Naive thymus-derived CD4-positive, alpha-beta T cell (primary cell): ENCODE data around the gene ABHD11. TPM values are rescaled to one million over a fixed set of nuclear protein-coding genes. Genes with fewer than 3 reads are reported as not detected.
A peak's percentile ranks its signal among the peaks of the same experiment; 100 is the strongest.

Source experiments
- ATAC-seq: fragments of 150-1000 bp; cut with Tn5 transposase; 2 replicates; pipeline ENCODE4 v1.10.0; 2021; ENCODE audit warnings: mild to moderate bottlenecking, moderate library complexity
- CTCF ChIA-PET: fragments of 350-600 bp; sonication (Branson Sonifier 250); formaldehyde crosslinking; loops from one replicate; lab custom pipeline; 2021; ENCODE audit warnings: antibody characterized with exemption; lab: Charles Lee
- POLR2A ChIA-PET: fragments of 350-600 bp; sonication (Branson Sonifier 250); formaldehyde crosslinking; loops from one replicate; lab custom pipeline; 2021; ENCODE audit warnings: antibody characterized with exemption, inconsistent platforms; lab: Charles Lee
- DNase-seq, 9 donors: peaks; one replicate each; pipeline versions ENCODE4 v3.0.0 to v3.0.0-alpha.2; 2020 to 2022; ENCODE audit warnings: mixed read lengths in 1 of 9
- H3K27ac ChIP-seq: one replicate; pipeline ENCODE4 v1.7.0; 2013; ENCODE audit warnings: mild to moderate bottlenecking, low read depth, low read length, moderate library complexity
- H3K27me3 ChIP-seq, 2 donors: one replicate each; pipeline ENCODE4 v1.7.0; 2013; ENCODE audit warnings: low read length in 2 of 2, mild to moderate bottlenecking in 2 of 2, moderate library complexity in 2 of 2; ENCODE audit not compliant: control insufficient read depth in 2 of 2, insufficient read depth in 2 of 2
- H3K36me3 ChIP-seq, 3 experiments: 1 replicate in 2 of 3; 2 replicates in 1 of 3; pipeline ENCODE4 v1.7.0; 2013; ENCODE audit warnings: low read length in 3 of 3, mild to moderate bottlenecking in 3 of 3, moderate library complexity in 1 of 3; ENCODE audit not compliant: insufficient read depth in 3 of 3, control insufficient read depth in 2 of 3
- H3K4me1 ChIP-seq, 2 donors: one replicate each; pipeline ENCODE4 v1.7.0; 2013; ENCODE audit warnings: low read length in 2 of 2, mild to moderate bottlenecking in 2 of 2, moderate library complexity in 1 of 2; ENCODE audit not compliant: control insufficient read depth in 2 of 2, insufficient read depth in 2 of 2
- H3K4me3 ChIP-seq: 2 replicates; pipeline ENCODE4 v1.7.0; 2013; ENCODE audit warnings: mild to moderate bottlenecking, low read length
- H3K9me3 ChIP-seq, 3 experiments: 1 replicate in 2 of 3; 2 replicates in 1 of 3; pipeline ENCODE4 v1.7.0; 2013; ENCODE audit warnings: low read length in 3 of 3; ENCODE audit not compliant: control insufficient read depth in 2 of 3
- H3K27ac Mint-ChIP-seq, 9 donors: one replicate each; pipeline ENCODE4 v1.8.0; 2020 to 2022; ENCODE audit warnings: mixed read lengths in 9 of 9, mild to moderate bottlenecking in 8 of 9, moderate library complexity in 5 of 9, inconsistent platforms in 2 of 9
- H3K27me3 Mint-ChIP-seq, 5 donors: one replicate each; pipeline ENCODE4 v1.8.0; 2021 to 2022; ENCODE audit warnings: mixed read lengths in 5 of 5, mild to moderate bottlenecking in 1 of 5
- H3K36me3 Mint-ChIP-seq, 5 donors: one replicate each; pipeline ENCODE4 v1.8.0; 2020 to 2022; ENCODE audit warnings: mixed read lengths in 5 of 5, mild to moderate bottlenecking in 3 of 5, inconsistent platforms in 1 of 5
- H3K4me1 Mint-ChIP-seq, 7 donors: one replicate each; pipeline ENCODE4 v1.8.0; 2020 to 2022; ENCODE audit warnings: mixed read lengths in 7 of 7, mild to moderate bottlenecking in 3 of 7, inconsistent platforms in 1 of 7
- H3K4me3 Mint-ChIP-seq, 10 donors: one replicate each; pipeline ENCODE4 v1.8.0; 2020 to 2022; ENCODE audit warnings: mild to moderate bottlenecking in 10 of 10, mixed read lengths in 10 of 10, moderate library complexity in 6 of 10, inconsistent platforms in 2 of 10
- H3K9me3 Mint-ChIP-seq, 11 donors: one replicate each; pipeline ENCODE4 v1.8.0; 2020 to 2022; ENCODE audit warnings: mixed read lengths in 11 of 11, mild to moderate bottlenecking in 4 of 11, inconsistent platforms in 1 of 11, moderate library complexity in 1 of 11
- intact Hi-C, 2 donors: fragments of 100-400 bp; cut with micrococcal nuclease; formaldehyde crosslinking; loops; one replicate each; pipeline ENCODE4 v1.15.1; 2023
- polyA plus RNA-seq, 2 donors: library from polyadenylated mRNA; unstranded; fragments of 300-500 nt; fragmentation: Illumina TruSeq; gene quantifications; one replicate each; pipeline ENCODE4 v1.2.3, GENCODE V29; 2021
- total RNA-seq, 6 experiments: library from RNA in 5 of 6; stranded (reverse) in 5 of 6; gene quantifications; 1 replicate in 5 of 6; 2 replicates in 1 of 6; pipeline ENCODE4 v1.2.3 and lab custom pipeline; 2021 to 2026

Gene ABHD11
- total and polyA plus RNA-seq, 7 experiments from 2014 or later, result 10.2 to 22.7 (median 15.9) TPM

DNA sequence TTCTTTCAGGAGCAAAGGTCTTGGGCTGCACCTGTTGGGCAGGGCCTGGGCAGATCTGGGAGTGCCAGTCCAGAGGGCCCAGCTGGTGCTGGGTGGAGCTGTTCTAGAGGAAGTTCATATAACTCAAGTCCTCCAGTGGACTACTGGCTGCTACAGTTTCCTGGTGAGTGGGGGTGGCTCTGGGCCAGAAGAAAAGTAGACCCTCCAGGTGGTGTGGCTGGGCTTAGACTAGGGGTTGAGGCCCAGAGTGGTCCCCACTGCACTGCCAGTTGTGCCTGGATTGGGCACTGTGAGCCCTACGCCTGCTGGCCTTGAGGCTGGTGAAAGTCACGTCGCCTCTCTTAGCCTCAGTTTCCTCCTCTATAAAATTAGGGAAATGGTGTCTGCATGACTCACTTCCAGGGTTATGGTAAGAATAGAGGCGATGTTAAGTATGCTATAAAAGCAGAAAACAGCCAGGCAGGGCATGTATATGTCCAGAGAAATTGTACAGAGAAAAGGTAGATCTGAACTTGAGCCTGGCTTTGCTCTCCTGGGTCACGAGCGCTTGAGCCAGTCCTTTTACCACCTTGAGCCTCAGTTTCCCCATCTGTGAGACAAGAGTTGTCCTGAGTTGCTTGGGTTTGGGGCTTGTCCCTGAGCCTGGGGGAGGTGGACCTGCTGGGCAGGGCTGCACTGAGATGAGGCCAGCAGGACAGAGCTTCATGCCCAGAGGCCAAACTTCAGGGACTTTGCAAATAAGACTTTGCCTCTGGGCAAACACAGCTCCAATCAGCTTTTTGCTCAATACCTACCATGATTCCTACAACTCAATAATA, 35.3 kb upstream of the ABHD11 start:
- Histone ChIP-seq H3K27me3 (no peaks in the 10 kb centered on the region), H3K4me3 (no peak overlapping the region), H3K36me3 (no peaks in the 10 kb centered on the region), H3K27ac (no peak overlapping the region), H3K9me3 (no peaks in the 10 kb centered on the region), H3K4me1 (no peaks in the 10 kb centered on the region)
- no peak for ATAC-seq
- intact Hi-C loops, result no loop called here
- Mint-ChIP-seq H3K36me3 (no peaks in the 10 kb centered on the region), H3K4me3 (no peak overlapping the region), H3K4me1 (peaks cover 0 to 12% (median 4%) of the 10 kb centered on the region in 7 donors), H3K9me3 (peaks cover 0 to 1% (median 0%) of the 10 kb centered on the region in 11 donors), H3K27ac (no peak overlapping the region), H3K27me3 (peaks cover 7 to 40% (median 19%) of the 10 kb centered on the region in 5 donors)
- ChIA-PET CTCF (no interaction called here), POLR2A (no interaction called here)
- DNase-seq, result no peak

DNA sequence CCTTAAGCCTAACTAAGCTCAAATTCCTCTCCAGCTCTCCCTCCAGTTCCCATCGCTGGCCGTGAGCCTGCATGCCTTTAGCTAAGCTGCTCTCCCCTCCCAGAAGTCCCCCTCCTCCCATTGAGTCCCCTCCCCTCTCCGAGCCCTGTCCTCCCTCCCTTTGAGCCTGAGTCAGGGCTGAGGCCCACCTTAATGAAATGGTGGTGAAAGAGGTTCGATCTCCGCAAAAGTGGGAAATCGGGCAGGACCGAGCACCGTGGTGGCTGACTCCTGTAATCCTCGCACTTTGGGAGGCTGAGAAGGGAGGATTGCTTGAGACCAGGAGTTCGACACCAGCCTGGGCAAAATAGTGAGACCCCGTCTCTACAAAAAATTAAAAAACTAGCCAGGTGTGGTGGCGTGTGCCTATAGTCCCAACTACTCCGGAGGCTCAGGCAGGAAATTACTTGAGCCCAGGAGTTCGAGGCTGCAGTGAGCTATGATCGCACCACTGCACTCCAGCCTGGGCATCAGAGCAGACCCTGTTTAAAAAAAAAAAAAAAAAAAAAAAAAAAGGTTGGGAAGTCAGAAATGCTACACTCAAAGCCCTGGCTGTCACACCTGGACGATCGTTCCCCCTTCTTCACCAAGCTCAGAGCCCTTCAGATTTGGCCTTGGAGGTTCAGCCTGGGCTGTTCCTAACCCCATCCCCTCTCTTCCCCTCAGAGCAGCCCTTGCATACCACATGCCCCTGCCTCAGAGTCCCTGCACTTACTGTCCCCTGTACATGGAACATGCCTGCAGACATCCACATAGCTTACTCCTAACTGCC, 32.5 kb upstream of the ABHD11 start:
- intact Hi-C loops, result no loop called here
- POLR2A ChIA-PET, result no interaction called here

DNA sequence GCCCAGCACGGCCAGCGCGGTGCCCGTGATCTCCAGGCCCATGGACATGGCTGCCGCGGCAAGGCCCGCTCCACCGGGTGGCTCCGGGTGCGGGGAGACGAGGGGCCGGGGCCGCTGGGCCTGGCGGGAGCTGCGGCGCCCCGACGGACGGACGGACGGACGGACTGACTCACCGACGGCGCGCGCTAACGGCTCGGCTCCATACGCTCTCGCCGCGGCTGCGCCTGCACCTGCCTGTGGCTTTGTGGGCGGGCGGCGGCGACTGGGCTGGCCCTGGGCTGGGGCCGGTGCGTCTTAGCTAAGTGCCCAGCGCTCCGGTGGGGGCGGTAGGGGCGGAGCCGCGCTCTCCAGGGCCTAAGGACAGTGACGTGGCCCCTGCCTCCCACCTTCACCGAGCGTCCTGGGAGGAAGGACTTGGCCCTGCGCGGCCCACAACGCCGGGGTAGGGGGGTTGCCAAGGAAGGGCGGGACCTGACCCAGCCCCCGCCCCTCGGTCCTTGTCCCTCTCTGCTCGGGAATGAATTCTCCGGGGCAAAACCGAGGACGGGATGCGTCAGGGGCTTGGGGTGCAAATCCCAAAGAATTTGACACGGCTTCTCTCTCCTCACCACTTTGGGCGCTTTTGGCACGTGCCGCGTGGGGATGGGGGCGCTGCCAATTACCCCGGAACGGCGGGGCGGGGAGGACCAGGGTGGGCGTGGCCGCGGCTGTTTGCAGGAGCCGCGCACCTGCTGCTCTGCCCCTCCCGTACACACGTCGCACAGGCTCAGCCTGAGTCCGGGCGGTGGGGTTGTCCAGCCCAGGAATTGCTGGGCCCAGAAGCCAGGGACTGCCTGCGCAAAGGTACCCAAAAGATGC, 31.6 kb upstream of the ABHD11 start, which contains the start of gene CLDN3:
CLDN3 (minus strand) TSS at position 269 of the 858 bp plus-strand sequence; CDS start at position 48, 221 bp downstream.
- ATAC-seq, result peak; percentile 42
- Mint-ChIP-seq H3K4me3 (peak within 1 kb of the TSS in 7 of 10 donors; percentile 29 to 72 (median 56)), H3K27me3 (peaks cover 26 to 66% (median 37%) of the 10 kb centered on the region in 5 donors), H3K9me3 (peaks cover 0 to 7% (median 0%) of the 10 kb centered on the region in 11 donors), H3K36me3 (peaks cover 0 to 4% (median 0%) of the 10 kb centered on the region in 5 donors), H3K4me1 (peaks cover 0 to 12% (median 4%) of the 10 kb centered on the region in 7 donors), H3K27ac (no peak within 1 kb of the TSS)
- H3K27ac ChIP-seq, result no peak within 1 kb of the TSS
- peak in 3 of 9 donors; percentile 8 to 22 (median 8) for DNase-seq
- ChIA-PET POLR2A (no interaction called here), CTCF (no interaction called here)
- intact Hi-C loops, result no loop called here
- no peak within 1 kb of the TSS for H3K4me3 ChIP-seq
- no peaks in the 10 kb centered on the region for H3K36me3 ChIP-seq
- no peaks in the 10 kb centered on the region for H3K9me3 ChIP-seq
- no peaks in the 10 kb centered on the region for H3K27me3 ChIP-seq
- no peaks in the 10 kb centered on the region for H3K4me1 ChIP-seq

More for the DNA sequence above, 32.5 kb upstream of the ABHD11 start:
- H3K27ac Mint-ChIP-seq, result no peak overlapping the region
- peaks cover 0 to 7% (median 0%) of the 10 kb centered on the region in 11 donors for H3K9me3 Mint-ChIP-seq
- H3K9me3 ChIP-seq, result no peaks in the 10 kb centered on the region
- H3K4me1 ChIP-seq, result no peaks in the 10 kb centered on the region
- H3K36me3 ChIP-seq, result no peaks in the 10 kb centered on the region
- H3K27me3 Mint-ChIP-seq, result peaks cover 26 to 63% (median 37%) of the 10 kb centered on the region in 5 donors
- H3K27ac ChIP-seq, result no peak overlapping the region
- ATAC-seq, result no peak
- peaks cover 0 to 12% (median 4%) of the 10 kb centered on the region in 7 donors for H3K4me1 Mint-ChIP-seq
- no peak overlapping the region for H3K4me3 ChIP-seq
- no peaks in the 10 kb centered on the region for H3K27me3 ChIP-seq
- H3K36me3 Mint-ChIP-seq, result peaks cover 0 to 4% (median 0%) of the 10 kb centered on the region in 5 donors
- CTCF ChIA-PET, result interaction anchor here (0.7 kb wide), 1 partner anchor 194 kb away, joined by 3 read pairs; no protein-coding TSS in a partner anchor
- no peak for DNase-seq
- peak overlapping the region in 9 of 10 donors; percentile 41 to 79 (median 56) for H3K4me3 Mint-ChIP-seq

DNA sequence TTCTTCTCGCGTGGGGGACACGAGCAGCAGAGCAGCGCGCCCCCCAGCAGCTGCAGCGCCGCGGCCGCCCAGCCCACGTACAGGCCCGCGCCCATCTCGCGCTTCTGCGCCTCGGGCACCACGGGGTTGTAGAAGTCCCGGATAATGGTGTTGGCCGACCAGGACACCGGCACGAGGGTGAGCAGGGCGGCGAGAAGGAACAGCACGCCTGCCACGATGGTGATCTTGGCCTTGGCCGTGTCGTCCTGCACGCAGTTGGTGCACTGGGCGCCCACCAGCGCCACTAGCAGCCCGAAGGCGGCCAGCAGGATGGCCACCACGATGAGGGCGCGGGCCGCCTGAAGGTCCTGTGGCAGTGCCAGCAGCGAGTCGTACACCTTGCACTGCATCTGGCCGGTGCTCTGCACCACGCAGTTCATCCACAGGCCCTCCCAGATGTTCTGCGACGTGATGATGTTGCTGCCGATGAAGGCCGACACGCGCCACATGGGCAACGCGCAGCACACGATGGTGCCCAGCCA, 30.9 kb upstream of the ABHD11 start:
- no peaks in the 10 kb centered on the region for H3K9me3 ChIP-seq
- peaks cover 26 to 63% (median 37%) of the 10 kb centered on the region in 5 donors for H3K27me3 Mint-ChIP-seq
- ChIA-PET CTCF (interaction anchor here (0.6 kb wide), 1 partner anchor 25 kb away, joined by 3 read pairs; no protein-coding TSS in a partner anchor), POLR2A (no interaction called here)
- H3K4me1 ChIP-seq, result no peaks in the 10 kb centered on the region
- ATAC-seq (no peak), DNase-seq (no peak)
- no peak overlapping the region for H3K27ac ChIP-seq
- H3K36me3 ChIP-seq, result no peaks in the 10 kb centered on the region
- peaks cover 0 to 7% (median 0%) of the 10 kb centered on the region in 11 donors for H3K9me3 Mint-ChIP-seq
- intact Hi-C loops, result no loop called here
- H3K4me3 ChIP-seq, result no peak overlapping the region
- no peaks in the 10 kb centered on the region for H3K27me3 ChIP-seq
- H3K27ac Mint-ChIP-seq, result no peak overlapping the region
- peaks cover 0 to 4% (median 0%) of the 10 kb centered on the region in 5 donors for H3K36me3 Mint-ChIP-seq
- peak overlapping the region in 1 of 10 donors; percentile 60 for H3K4me3 Mint-ChIP-seq
- peaks cover 0 to 12% (median 4%) of the 10 kb centered on the region in 7 donors for H3K4me1 Mint-ChIP-seq

DNA sequence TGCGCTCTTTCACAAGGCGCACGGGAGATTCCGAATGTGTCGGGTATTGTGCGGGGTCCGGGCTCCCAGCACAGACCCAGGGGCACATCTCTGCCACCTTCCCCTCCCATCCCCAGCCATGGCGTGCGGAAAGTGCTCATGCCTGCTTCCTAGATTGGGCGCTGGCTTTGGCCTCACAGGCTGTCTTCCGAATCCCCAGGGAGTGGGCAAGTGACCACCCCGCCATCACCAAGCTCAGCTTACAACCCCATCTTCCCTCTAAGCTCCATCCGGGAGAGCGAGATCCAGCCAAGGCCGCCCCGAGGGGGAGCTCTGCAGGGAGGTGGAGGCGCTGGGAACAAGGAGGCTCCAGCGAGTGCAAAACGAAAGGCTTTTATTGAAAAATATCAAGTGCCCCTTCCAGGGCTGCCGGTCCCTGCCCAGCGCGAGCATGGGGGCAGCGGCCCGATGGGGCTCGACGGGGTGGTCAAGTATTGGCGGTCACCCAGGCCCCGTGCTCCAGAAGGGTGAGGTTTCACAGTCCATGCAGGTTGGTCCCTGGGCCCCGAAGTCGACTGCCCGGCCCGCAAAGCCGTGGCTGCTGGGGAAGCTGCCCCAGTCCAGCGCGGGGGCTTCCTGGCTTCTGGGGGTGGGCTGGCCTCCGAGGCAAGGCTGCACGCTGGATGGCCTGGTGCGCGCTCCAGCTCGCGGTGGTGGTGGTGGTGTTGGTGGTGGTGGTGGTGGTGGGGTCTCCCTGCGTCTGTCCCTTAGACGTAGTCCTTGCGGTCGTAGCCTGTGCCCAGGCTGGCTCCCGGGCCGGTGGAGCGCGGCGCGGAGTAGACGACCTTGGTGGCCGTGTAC, 30.3 kb upstream of the ABHD11 start:
- DNase-seq (no peak), ATAC-seq (no peak)
- Histone ChIP-seq H3K9me3 (no peaks in the 10 kb centered on the region), H3K36me3 (no peaks in the 10 kb centered on the region), H3K4me3 (no peak overlapping the region), H3K27me3 (no peaks in the 10 kb centered on the region), H3K27ac (no peak overlapping the region), H3K4me1 (no peaks in the 10 kb centered on the region)
- no peak overlapping the region for H3K27ac Mint-ChIP-seq
- H3K27me3 Mint-ChIP-seq, result peaks cover 26 to 58% (median 37%) of the 10 kb centered on the region in 5 donors
- CTCF ChIA-PET, result interaction anchor here (0.6 kb wide), 1 partner anchor 24 kb away, joined by 3 read pairs; no protein-coding TSS in a partner anchor
- H3K4me3 Mint-ChIP-seq, result peak overlapping the region in 1 of 10 donors; percentile 33
- peaks cover 0 to 12% (median 4%) of the 10 kb centered on the region in 7 donors for H3K4me1 Mint-ChIP-seq
- H3K9me3 Mint-ChIP-seq, result peaks cover 0 to 7% (median 0%) of the 10 kb centered on the region in 11 donors
- intact Hi-C loops, result no loop called here
- POLR2A ChIA-PET, result no interaction called here
- peaks cover 0 to 4% (median 0%) of the 10 kb centered on the region in 5 donors for H3K36me3 Mint-ChIP-seq
